Measurements from ENCODE around the gene PAPPA2. TPM values are rescaled to one million over a fixed set of nuclear protein-coding genes. Genes with fewer than 3 reads are reported as not detected.

Gene PAPPA2
- total and polyA plus RNA-seq, 2 donors (not counting 1 experiment from before 2014, with no cell fraction given) = not detected

GRCh38 chr1:176767714-176768136 lies 304.8 kb downstream of the PAPPA2 start:
- no peaks in the 10 kb centered on the region for H3K4me1 Mint-ChIP-seq
- no peaks in the 10 kb centered on the region for H3K36me3 ChIP-seq (replicated peaks in 1 of 2; ENCODE audit: control extremely low read depth in 1 of 2, control insufficient read depth in 1 of 2, extremely low read depth in 1 of 2, insufficient read depth in 2 of 2, low read length in 1 of 2)
- H3K9ac ChIP-seq (ENCODE audit: low read length) = no peak overlapping the region
- H3K4me3 Mint-ChIP-seq = no peak overlapping the region
- POLR2A ChIA-PET = no interaction called here
- no peak overlapping the region for H3K4me3 ChIP-seq (ENCODE audit: control extremely low read depth in 1 of 5, extremely low read depth in 1 of 5, insufficient read depth in 1 of 5, low read depth in 2 of 5, low read length in 4 of 5)
- 84% methylated on average over 7 of the region's 7 CpGs for WGBS (ENCODE audit: insufficient coverage)
- ATAC-seq (ENCODE audit: low read depth) (no peak), DNase-seq (no peak)
- no peak overlapping the region for H3K27ac Mint-ChIP-seq
- TF ChIP-seq EZH2 (IDR thresholded peaks at IDR 0.05; ENCODE audit: borderline replicate concordance, insufficient read depth, low read depth, low read length, poor library complexity, severe bottlenecking) = no peak
- TF ChIP-seq CTCF (IDR thresholded peaks at IDR 0.05) = no peak
- no peak overlapping the region for H2AFZ ChIP-seq (ENCODE audit: insufficient read depth, low read depth, low read length, poor library complexity, severe bottlenecking)
- H3K4me1 ChIP-seq (ENCODE audit: control insufficient read depth in 2 of 2, insufficient read depth in 2 of 2, low read length in 2 of 2) = no peaks in the 10 kb centered on the region
- intact Hi-C loops (cut with micrococcal nuclease) = no loop called here
- H3K79me2 ChIP-seq (ENCODE audit: control insufficient read depth, insufficient read depth, low read length) = no peaks in the 10 kb centered on the region
- no peaks in the 10 kb centered on the region for H4K20me1 ChIP-seq (ENCODE audit: control insufficient read depth, insufficient read depth, low read length, poor library complexity, severe bottlenecking)
- H3K9me3 Mint-ChIP-seq (ENCODE audit: insufficient read depth) = no peaks in the 10 kb centered on the region
- no peaks in the 10 kb centered on the region for H3K27me3 ChIP-seq (replicated peaks in 1 of 4; ENCODE audit: control extremely low read depth in 1 of 4, control insufficient read depth in 3 of 4, insufficient read depth in 4 of 4, low read length in 3 of 4)
- CTCF ChIA-PET = no interaction called here
- no peaks in the 10 kb centered on the region for H3K27me3 Mint-ChIP-seq
- H3K4me2 ChIP-seq (replicated peaks; ENCODE audit: low read depth, low read length, poor library complexity, severe bottlenecking) = no peak overlapping the region
- no peak overlapping the region for H3K27ac ChIP-seq (ENCODE audit: low read length in 2 of 2)
- H3K9me3 ChIP-seq (ENCODE audit: control extremely low read depth in 1 of 3, control insufficient read depth in 2 of 3, insufficient read depth in 1 of 3, low read length in 2 of 3) = no peaks in the 10 kb centered on the region

DNA sequence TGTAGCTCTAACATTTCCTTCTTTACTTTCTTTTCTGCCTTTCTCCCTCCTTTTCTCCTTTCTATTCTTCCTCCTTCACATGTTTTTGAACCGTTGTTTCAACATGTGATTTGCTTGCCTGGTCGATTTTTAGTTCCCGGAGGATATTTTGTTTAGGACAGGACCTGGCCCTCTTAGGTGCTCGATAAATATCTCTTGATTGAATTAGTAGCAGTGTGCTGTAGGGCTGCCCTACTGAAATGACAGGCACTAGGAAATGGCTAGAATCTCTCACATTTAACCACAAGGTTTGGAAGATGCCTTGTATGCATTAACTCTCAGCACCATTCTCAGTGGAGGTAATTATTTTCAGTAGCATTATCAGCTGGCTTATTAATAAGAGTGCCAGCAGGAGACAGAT lies 305.6 kb downstream of the PAPPA2 start:
- intact Hi-C loops (cut with micrococcal nuclease) = no loop called here
- no peaks in the 10 kb centered on the region for H3K27me3 Mint-ChIP-seq
- no peak overlapping the region for H3K4me3 ChIP-seq (ENCODE audit: control extremely low read depth in 1 of 5, extremely low read depth in 1 of 5, insufficient read depth in 1 of 5, low read depth in 2 of 5, low read length in 4 of 5)
- H4K20me1 ChIP-seq (ENCODE audit: control insufficient read depth, insufficient read depth, low read length, poor library complexity, severe bottlenecking) = no peaks in the 10 kb centered on the region
- DNase-seq = no peak
- H2AFZ ChIP-seq (ENCODE audit: insufficient read depth, low read depth, low read length, poor library complexity, severe bottlenecking) = no peak overlapping the region
- WGBS (ENCODE audit: insufficient coverage) = 89% methylated on average over 3 of the region's 4 CpGs
- no peak overlapping the region for H3K27ac Mint-ChIP-seq
- ChIA-PET CTCF (no interaction called here), POLR2A (no interaction called here)
- ATAC-seq (ENCODE audit: low read depth) = no peak
- no peaks in the 10 kb centered on the region for H3K9me3 Mint-ChIP-seq (ENCODE audit: insufficient read depth)
- H3K27me3 ChIP-seq (replicated peaks in 1 of 4; ENCODE audit: control extremely low read depth in 1 of 4, control insufficient read depth in 3 of 4, insufficient read depth in 4 of 4, low read length in 3 of 4) = no peaks in the 10 kb centered on the region
- H3K36me3 ChIP-seq (replicated peaks in 1 of 2; ENCODE audit: control extremely low read depth in 1 of 2, control insufficient read depth in 1 of 2, extremely low read depth in 1 of 2, insufficient read depth in 2 of 2, low read length in 1 of 2) = no peaks in the 10 kb centered on the region
- no peak overlapping the region for H3K4me3 Mint-ChIP-seq
- no peaks in the 10 kb centered on the region for H3K9me3 ChIP-seq (ENCODE audit: control extremely low read depth in 1 of 3, control insufficient read depth in 2 of 3, insufficient read depth in 1 of 3, low read length in 2 of 3)
- H3K4me1 ChIP-seq (ENCODE audit: control insufficient read depth in 2 of 2, insufficient read depth in 2 of 2, low read length in 2 of 2) = no peaks in the 10 kb centered on the region
- no peaks in the 10 kb centered on the region for H3K4me1 Mint-ChIP-seq
- no peaks in the 10 kb centered on the region for H3K79me2 ChIP-seq (ENCODE audit: control insufficient read depth, insufficient read depth, low read length)
- TF ChIP-seq EZH2 (IDR thresholded peaks at IDR 0.05; ENCODE audit: borderline replicate concordance, insufficient read depth, low read depth, low read length, poor library complexity, severe bottlenecking) (no peak), CTCF (IDR thresholded peaks at IDR 0.05) (no peak)
- H3K4me2 ChIP-seq (replicated peaks; ENCODE audit: low read depth, low read length, poor library complexity, severe bottlenecking) = no peak overlapping the region
- H3K27ac ChIP-seq (ENCODE audit: low read length in 2 of 2) = no peak overlapping the region
- H3K9ac ChIP-seq (ENCODE audit: low read length) = no peak overlapping the region

All from B cell (primary cell).